Ishikawa (cell line): Measurements from ENCODE around the gene ELFN1.

Experiments used
- CEBPB ChIP-seq: IDR thresholded peaks from 2 replicates; pipeline ENCODE4 v1.6.1; 2012
- CREB1 ChIP-seq: IDR thresholded peaks from 2 replicates; pipeline ENCODE4 v1.6.1; 2012; ENCODE audit warnings: low read depth
- EGR1 ChIP-seq: IDR thresholded peaks from 2 replicates; pipeline ENCODE4 v1.6.1; 2012
- EP300 ChIP-seq: IDR thresholded peaks from 2 replicates; pipeline ENCODE4 v1.6.1; 2012; ENCODE audit warnings: borderline replicate concordance
- FOXM1 ChIP-seq: IDR thresholded peaks from 2 replicates; pipeline ENCODE4 v1.6.1; 2012; ENCODE audit warnings: low read depth, borderline replicate concordance
- MAX ChIP-seq: IDR thresholded peaks from 2 replicates; pipeline ENCODE4 v1.6.1; 2012
- NFIC ChIP-seq: IDR thresholded peaks from 2 replicates; pipeline ENCODE4 v1.6.1; 2012
- RAD21 ChIP-seq: IDR thresholded peaks from 2 replicates; pipeline ENCODE4 v1.6.1; 2012; ENCODE audit warnings: low read depth
- TAF1 ChIP-seq: IDR thresholded peaks from 2 replicates; pipeline ENCODE4 v1.6.1; 2012; ENCODE audit warnings: low read depth, mild to moderate bottlenecking
- TCF12 ChIP-seq: IDR thresholded peaks from 2 replicates; pipeline ENCODE4 v1.6.1; 2012; ENCODE audit warnings: low read depth
- TEAD4 ChIP-seq: IDR thresholded peaks from 2 replicates; pipeline ENCODE4 v1.6.1; 2012
- YY1 ChIP-seq: IDR thresholded peaks from 2 replicates; pipeline ENCODE4 v1.6.1; 2012; ENCODE audit warnings: low read depth
- ZBTB7A ChIP-seq: IDR thresholded peaks from 2 replicates; pipeline ENCODE4 v1.6.1; 2012; ENCODE audit warnings: low read depth
- TF ChIP-seq, protein P1 (sequence below): IDR thresholded peaks from 2 replicates; pipeline ENCODE4 v1.6.1; 2012; ENCODE audit warnings: low read depth, mild to moderate bottlenecking
- TF ChIP-seq, protein P2 (sequence below): IDR thresholded peaks from 2 replicates; pipeline ENCODE4 v1.6.1; 2012

Gene ELFN1

DNA sequence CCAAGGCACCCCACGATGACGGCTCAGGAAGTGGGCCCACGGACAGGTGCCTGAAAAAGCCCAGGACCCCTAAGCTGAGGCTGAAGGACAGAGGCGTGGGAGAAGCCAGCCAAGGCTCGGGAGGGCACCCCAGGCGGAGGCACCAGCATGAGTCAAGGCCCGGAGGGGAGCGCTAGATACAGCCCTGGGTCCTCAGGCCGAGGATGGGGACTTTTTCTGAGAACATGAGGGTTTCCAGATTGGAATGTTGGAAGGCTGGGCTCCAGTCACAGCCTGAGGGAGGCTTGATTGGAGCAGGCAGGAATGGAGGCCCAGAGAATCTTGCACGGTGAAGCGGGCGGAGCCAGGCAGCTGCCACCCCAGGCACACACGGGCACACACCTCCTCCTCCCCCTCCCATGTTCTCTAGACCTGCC is 19.0 kb upstream of the ELFN1 start:
- TF ChIP-seq NFIC = no peak
- TF ChIP-seq ZBTB7A = no peak
- no peak for TF ChIP-seq FOXM1
- TF ChIP-seq, protein P1, sequence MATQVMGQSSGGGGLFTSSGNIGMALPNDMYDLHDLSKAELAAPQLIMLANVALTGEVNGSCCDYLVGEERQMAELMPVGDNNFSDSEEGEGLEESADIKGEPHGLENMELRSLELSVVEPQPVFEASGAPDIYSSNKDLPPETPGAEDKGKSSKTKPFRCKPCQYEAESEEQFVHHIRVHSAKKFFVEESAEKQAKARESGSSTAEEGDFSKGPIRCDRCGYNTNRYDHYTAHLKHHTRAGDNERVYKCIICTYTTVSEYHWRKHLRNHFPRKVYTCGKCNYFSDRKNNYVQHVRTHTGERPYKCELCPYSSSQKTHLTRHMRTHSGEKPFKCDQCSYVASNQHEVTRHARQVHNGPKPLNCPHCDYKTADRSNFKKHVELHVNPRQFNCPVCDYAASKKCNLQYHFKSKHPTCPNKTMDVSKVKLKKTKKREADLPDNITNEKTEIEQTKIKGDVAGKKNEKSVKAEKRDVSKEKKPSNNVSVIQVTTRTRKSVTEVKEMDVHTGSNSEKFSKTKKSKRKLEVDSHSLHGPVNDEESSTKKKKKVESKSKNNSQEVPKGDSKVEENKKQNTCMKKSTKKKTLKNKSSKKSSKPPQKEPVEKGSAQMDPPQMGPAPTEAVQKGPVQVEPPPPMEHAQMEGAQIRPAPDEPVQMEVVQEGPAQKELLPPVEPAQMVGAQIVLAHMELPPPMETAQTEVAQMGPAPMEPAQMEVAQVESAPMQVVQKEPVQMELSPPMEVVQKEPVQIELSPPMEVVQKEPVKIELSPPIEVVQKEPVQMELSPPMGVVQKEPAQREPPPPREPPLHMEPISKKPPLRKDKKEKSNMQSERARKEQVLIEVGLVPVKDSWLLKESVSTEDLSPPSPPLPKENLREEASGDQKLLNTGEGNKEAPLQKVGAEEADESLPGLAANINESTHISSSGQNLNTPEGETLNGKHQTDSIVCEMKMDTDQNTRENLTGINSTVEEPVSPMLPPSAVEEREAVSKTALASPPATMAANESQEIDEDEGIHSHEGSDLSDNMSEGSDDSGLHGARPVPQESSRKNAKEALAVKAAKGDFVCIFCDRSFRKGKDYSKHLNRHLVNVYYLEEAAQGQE = no peak
- TF ChIP-seq EGR1 = no peak
- TF ChIP-seq MAX = no peak
- TF ChIP-seq, protein P2, sequence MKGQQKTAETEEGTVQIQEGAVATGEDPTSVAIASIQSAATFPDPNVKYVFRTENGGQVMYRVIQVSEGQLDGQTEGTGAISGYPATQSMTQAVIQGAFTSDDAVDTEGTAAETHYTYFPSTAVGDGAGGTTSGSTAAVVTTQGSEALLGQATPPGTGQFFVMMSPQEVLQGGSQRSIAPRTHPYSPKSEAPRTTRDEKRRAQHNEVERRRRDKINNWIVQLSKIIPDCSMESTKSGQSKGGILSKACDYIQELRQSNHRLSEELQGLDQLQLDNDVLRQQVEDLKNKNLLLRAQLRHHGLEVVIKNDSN = no peak
- TF ChIP-seq YY1 = no peak
- TF ChIP-seq EP300 = no peak
- TF ChIP-seq TAF1 = no peak
- no peak for TF ChIP-seq CREB1
- no peak for TF ChIP-seq TCF12

GRCh38 chr7:1651891-1652290 is 18.2 kb upstream of the ELFN1 start:
- TF ChIP-seq EP300 = no peak
- TF ChIP-seq CEBPB = no peak
- no peak for TF ChIP-seq FOXM1
- TF ChIP-seq TCF12 = no peak
- TF ChIP-seq TEAD4 = no peak
- TF ChIP-seq, protein P1 = no peak
- TF ChIP-seq RAD21 = no peak
- no peak for TF ChIP-seq NFIC
- no peak for TF ChIP-seq YY1
- TF ChIP-seq, protein P2 = no peak
- no peak for TF ChIP-seq EGR1
- TF ChIP-seq ZBTB7A = no peak
- TF ChIP-seq TAF1 = no peak
- no peak for TF ChIP-seq MAX
- no peak for TF ChIP-seq CREB1

GRCh38 chr7:1653500-1653899 is 16.6 kb upstream of the ELFN1 start:
- no peak for TF ChIP-seq CREB1
- TF ChIP-seq YY1 = no peak
- TF ChIP-seq TCF12 = no peak
- TF ChIP-seq, protein P2 = no peak
- TF ChIP-seq CEBPB = no peak
- no peak for TF ChIP-seq TEAD4
- TF ChIP-seq RAD21 = no peak
- no peak for TF ChIP-seq EGR1
- TF ChIP-seq EP300 = no peak
- TF ChIP-seq FOXM1 = no peak
- no peak for TF ChIP-seq MAX
- no peak for TF ChIP-seq NFIC

- no peak for TF ChIP-seq CREB1
- TF ChIP-seq YY1 = no peak
- no peak for TF ChIP-seq EP300
- TF ChIP-seq TEAD4 = no peak
- TF ChIP-seq, protein P2 = no peak
- no peak for TF ChIP-seq MAX
Observed at GRCh38 chr7:1654111-1654510, 16.0 kb upstream of the ELFN1 start.

GRCh38 chr7:1654738-1655475 is 15.2 kb upstream of the ELFN1 start:
- TF ChIP-seq TCF12 = no peak
- no peak for TF ChIP-seq CREB1
- no peak for TF ChIP-seq CEBPB
- no peak for TF ChIP-seq TAF1
- TF ChIP-seq, protein P1 = no peak
- TF ChIP-seq NFIC = no peak
- no peak for TF ChIP-seq RAD21
- no peak for TF ChIP-seq YY1
- no peak for TF ChIP-seq EGR1
- TF ChIP-seq, protein P2 = no peak
- TF ChIP-seq ZBTB7A = no peak
